NCI-H748 treated with DMSO at 0.1 percent for 48 hours (cell line): ENCODE measurements around the gene ARMC5.
A peak's percentile ranks its signal among the peaks of the same experiment; 100 is the strongest.
"Not testable (repeated sequence)": the region's sequence is repeated elsewhere in the genome, so short reads cannot be mapped to it uniquely, and the experiment has no call there.

Experiments
- DNase-seq: peaks from one replicate; lab custom pipeline; 2025; lab: John Stamatoyannopoulos, UW

Gene ARMC5

DNA sequence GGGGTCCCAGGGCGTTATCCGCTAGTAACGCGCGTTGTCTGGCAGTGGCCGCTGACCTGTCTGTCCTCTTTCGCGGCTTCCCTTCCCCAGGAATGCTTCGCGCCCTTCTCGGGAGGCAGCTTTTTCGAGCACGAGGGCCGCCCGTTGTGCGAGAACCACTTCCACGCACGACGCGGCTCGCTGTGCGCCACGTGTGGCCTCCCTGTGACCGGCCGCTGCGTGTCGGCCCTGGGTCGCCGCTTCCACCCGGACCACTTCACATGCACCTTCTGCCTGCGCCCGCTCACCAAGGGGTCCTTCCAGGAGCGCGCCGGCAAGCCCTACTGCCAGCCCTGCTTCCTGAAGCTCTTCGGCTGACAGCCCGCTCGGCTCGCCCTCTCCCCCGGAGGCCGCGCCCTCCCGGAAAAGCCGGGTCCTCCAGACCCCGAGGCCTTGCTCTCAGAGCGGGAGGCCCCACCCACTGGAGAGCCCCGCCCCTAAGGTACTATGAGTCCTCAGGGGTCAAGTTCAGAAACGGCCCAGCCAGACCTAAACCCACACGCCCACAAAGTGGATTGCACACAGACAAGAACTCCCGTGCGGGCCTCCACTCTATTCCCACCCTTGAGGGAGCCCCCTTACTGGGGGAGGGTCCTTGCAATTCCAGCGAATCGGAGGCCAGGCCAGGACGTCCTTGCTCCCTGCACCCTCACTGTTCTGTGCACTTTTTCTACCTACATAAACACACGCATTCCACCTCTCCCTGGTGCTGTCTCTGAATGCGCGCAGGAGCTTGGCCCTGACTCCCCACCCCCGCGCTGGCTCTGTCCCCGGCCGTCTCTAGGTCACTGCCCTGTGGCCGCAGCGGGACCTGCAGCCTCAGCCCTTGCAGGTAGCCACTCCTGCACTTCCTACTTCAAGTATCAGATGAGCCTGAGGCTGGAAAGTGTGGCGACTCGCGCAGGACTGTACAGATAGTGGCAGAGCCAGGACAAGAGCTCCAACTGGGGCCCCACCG, 18.2 kb downstream of the ARMC5 start:
- DNase-seq: no peak

DNA sequence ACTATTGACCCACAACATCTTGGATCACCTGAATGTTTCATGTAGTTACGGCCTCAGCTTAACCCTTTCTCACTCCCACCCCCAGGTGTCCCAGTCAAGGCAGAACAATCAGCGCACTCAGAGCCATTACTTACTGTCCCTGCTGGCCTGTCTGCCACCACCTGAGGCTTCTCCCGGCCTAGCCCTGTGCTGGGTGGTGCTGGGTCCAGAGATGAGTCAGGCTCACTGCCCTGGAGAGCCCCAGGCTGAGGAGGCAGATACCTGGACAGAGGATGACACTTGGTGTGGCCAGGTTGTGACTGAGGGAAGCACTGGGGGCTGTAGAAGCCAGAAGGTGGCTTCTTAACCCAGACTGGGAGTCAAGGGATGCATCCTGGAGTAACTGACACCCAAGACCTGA, 19.7 kb downstream of the ARMC5 start:
- DNase-seq: no peak

DNA sequence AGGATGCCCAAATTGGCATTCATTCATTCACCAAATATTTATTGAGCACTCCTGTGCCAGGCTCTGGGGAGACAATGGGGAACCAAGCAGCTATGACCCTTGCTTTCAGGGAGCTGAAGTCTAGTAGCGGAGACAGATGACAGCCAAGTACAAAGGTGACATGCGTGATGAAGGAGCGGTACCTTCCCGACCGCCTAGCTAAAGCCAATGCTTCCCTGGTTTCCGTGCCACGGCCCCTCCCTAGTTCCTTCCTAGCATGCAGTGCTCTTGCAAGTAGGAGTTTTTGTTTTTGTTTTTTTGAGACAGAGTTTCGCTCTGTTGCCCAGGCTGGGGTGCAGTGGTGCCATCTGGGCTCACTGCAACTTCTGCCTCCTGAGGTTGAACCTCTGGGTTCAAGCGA, 20.4 kb downstream of the ARMC5 start:
- no peak for DNase-seq

DNA sequence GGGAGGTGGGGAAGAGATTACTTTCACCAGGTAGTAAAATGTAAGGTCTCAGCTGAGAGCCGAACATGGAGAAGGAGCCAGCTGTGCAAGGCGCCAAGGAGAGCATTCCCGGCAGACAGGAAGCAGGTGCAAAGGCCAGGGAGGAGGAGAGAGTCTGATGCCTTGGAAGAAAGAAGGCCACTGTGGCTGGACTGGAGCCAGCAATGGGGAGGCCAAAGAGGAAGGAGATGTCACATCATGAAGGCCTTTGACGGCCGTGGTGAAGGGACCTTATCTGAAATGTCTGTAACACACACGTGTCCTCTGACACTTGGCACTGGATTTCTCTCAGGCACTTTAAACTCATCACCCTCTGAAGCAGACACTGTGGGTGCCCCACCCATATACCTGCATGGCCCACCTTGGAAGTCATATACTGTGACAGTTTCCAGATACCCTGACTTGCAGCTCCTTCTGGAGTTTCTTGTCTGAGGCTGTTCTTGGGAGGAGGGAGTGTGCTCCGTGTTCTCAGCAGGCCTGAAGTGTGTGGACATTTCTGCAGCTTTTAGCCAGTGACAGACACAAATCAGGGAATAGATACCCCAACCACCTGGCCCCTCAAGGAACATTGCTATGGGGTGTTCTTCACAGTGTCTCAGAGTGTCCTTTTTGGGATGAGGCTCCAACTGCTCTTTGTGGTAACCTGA, 21.7 kb downstream of the ARMC5 start:
- no peak for DNase-seq

DNA sequence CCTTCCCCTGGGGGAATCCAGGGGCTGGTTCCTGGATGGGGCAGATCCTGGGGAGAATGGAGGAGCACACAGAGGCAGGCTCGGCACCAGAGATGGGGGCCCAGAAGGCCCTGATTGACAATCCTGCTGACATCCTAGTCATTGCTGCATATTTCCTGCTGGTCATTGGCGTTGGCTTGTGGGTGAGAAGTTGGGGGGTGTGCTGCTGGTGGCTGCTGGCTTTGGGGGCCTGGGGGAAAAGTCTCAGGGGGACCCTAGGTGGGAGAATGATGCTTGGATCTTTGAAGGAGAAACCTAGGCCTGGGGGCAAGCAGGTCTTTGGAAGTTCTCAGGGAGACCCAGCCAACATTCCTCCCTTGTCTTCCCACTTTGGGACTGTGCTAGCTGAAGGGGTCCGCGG, 23.8 kb downstream of the ARMC5 start, which contains the start of gene SLC5A2:
TSS of gene SLC5A2 (plus strand) at position 43 of the 400 bp plus-strand sequence. CDS start at position 57, 14 bp downstream.
- DNase-seq: no peak

DNA sequence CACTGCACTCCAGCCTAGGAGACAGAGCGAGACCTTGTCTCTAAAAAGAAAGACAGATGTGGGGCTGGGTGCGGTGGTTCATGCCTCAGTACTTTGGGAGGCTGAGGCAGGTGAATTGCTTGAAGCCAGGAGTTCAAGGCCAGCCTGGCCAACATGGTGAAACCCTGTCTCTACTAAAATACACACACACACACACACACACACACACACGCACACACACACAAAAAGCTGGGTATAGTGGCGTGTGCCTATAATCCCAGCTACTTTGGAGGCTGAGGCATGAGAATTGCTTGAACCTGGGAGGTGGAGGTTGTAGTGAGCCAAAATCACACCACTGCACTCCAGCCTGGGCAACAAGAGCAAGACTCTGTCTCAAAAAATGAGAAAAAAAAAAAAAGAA, 24.7 kb downstream of the ARMC5 start:
- DNase-seq: not testable (repeated sequence)

DNA sequence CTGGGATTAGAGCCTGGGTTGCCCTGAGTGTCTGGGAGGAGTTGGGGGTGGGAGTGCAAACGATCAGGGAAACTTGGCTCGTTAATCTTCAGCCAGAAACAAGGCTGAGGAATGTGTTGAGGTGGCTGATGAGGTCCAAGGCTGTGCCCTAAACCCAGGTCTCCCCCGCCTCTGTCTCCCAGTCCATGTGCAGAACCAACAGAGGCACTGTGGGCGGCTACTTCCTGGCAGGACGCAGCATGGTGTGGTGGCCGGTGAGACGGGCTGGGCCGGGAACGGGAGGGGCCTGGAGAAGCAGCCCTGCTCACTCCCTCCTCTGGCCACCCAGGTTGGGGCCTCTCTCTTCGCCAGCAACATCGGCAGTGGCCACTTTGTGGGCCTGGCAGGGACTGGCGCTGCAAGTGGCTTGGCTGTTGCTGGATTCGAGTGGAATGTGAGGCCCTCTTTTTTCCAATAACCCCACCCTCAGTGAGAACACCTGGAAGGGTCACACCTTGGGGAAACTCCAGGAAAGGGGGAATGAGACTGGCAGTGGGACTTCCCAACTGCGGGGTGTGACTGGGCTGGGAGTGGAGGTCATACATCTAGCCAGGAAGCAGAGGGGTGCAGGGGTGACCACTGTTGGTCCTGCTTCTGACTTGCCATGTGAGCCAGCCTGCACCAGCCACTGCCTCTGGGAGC, 25.3 kb downstream of the ARMC5 start:
- no peak for DNase-seq

DNA sequence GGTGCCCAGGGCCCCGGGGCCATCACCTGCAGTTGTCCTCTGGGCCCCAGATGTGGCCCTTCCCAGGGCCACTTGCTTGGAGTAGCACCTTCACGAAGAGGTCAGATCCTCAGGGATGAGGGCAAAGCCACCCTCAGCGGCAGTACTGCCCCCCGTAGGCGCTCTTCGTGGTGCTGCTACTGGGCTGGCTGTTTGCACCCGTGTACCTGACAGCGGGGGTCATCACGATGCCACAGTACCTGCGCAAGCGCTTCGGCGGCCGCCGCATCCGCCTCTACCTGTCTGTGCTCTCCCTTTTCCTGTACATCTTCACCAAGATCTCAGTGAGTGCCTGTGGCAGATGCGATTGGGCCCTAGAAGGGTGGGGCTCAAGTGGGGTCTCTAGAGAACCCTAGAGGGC, 26.3 kb downstream of the ARMC5 start:
- DNase-seq: no peak

DNA sequence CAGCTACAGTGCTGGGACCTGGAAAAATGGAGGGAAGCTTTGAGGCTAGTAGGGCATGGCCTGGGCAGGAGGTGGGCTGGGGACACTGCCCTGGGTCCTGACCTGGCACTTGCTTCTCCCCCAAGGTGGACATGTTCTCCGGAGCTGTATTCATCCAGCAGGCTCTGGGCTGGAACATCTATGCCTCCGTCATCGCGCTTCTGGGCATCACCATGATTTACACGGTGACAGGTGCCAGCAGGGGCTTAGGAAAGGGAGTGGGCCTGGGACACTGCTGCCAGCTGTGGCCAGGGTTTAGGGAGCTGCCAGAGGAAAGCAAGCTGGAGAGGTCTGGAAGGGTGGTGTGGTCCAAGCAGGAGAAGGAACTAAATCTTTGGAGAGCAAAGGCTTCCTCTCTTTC, 26.7 kb downstream of the ARMC5 start:
- DNase-seq: no peak

DNA sequence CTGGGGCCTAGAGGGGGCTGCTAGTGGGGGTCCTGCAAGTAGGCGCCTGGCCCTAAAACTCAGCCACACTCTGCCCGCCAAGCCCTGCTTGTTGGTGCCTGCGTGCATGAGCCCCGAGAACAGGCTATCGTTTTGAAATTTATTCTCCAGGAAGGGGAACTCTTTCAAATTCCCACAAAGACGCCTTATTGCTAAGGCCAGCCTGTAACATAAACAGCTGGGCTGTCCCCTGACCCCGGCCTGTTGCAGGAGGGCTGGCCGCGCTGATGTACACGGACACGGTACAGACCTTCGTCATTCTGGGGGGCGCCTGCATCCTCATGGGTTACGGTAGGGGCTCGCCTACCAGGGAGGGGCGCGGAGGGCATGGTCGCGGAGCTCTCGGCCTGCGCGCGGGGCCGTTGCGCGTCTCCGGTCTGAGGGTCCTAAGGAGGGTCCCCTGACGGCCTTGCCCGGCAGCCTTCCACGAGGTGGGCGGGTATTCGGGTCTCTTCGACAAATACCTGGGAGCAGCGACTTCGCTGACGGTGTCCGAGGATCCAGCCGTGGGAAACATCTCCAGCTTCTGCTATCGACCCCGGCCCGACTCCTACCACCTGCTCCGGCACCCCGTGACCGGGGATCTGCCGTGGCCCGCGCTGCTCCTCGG, 27.9 kb downstream of the ARMC5 start:
- no peak for DNase-seq

DNA sequence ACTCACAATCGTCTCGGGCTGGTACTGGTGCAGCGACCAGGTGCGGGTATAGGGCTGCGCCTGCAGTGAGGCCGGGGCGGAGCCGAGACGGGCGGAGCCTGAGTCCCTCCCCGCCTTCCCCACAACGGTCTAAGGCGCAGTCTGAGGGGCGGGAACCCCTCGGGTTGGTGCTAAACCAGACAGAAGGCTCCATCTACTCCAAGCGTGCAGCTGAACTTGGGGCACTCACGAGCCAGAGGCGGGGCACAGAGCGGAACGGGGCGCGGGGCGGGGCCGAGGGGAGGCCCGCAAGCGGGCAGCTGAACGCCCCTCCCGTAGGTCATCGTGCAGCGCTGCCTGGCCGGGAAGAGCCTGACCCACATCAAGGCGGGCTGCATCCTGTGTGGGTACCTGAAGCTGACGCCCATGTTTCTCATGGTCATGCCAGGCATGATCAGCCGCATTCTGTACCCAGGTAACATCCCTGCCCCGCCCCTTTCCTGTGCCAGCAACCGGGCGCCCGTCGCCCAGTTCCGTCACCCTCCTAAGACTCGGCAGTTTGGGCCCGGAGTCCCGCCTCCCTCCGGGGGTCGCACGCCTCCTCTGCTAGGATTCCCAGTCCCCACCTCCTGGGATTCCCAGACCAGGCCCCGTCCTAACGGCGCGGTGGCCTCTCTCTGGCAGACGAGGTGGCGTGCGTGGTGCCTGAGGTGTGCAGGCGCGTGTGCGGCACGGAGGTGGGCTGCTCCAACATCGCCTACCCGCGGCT, 28.6 kb downstream of the ARMC5 start:
- peak; percentile 43 for DNase-seq

DNA sequence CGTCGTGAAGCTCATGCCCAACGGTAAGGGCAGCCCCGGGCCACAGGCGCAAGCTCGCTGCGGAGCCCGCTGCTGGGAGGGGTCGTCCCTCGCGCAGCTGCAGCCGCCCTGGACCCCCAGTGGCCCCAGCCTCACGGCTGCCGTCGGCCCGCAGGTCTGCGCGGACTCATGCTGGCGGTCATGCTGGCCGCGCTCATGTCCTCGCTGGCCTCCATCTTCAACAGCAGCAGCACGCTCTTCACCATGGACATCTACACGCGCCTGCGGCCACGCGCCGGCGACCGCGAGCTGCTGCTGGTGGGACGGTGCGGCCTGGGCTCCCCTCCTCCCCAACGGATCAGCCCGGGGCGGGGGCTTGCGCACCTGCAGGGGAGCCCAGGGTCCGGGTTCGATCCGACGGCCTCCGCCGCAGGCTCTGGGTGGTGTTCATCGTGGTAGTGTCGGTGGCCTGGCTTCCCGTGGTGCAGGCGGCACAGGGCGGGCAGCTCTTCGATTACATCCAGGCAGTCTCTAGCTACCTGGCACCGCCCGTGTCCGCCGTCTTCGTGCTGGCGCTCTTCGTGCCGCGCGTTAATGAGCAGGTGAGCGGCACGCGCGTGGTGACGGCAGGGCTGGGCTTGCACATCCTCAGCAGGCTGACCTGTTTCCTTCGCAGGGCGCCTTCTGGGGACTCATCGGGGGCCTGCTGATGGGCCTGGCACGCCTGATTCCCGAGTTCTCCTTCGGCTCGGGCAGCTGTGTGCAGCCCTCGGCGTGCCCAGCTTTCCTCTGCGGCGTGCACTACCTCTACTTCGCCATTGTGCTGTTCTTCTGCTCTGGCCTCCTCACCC, 29.4 kb downstream of the ARMC5 start:
- no peak for DNase-seq

DNA sequence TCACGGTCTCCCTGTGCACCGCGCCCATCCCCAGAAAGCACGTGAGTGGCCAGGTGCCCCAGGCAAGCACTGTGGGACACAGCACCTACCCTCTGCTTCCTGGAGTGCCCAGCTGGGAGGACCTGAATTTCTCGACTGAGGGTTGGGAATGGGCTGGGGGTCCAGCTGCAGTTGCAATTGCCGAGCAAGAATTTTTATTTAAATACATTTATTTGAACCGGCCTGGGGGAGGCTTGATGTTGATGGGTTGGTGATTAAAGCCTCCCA, 29.9 kb downstream of the ARMC5 start:
- no peak for DNase-seq

DNA sequence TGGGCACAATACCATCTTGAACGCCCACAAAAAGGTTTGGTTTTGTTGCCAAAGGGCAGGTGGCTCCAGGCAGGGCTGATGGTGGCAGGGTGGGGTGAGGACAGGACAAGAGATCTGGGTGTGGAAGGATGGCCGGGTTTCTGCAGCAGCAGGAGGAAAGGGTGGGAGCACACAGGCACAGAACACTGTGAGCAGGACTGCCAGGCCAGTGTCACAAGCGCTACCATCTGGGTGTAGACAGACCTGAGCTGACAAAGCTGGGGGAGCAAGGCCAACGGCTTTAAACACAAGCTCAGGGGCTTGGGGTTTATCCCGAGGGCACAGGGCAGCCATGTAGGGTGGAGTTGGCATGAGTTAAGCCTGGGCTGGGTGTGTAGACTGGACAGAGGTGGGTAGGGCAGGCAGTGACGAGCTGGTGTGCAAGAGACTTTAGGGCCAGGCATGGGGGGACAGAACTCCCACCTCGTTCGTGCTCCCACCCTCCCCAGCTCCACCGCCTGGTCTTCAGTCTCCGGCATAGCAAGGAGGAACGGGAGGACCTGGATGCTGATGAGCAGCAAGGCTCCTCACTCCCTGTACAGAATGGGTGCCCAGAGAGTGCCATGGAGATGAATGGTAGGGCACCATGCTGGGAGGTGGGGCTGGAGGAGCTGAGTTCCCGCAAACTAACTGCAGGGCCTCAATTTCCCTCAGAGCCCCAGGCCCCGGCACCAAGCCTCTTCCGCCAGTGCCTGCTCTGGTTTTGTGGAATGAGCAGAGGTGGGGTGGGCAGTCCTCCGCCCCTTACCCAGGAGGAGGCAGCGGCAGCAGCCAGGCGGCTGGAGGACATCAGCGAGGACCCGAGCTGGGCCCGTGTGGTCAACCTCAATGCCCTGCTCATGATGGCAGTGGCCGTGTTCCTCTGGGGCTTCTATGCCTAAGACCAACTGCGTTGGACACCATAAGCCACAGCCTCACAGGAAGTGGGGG, 30.6 kb downstream of the ARMC5 start:
- DNase-seq: no peak

DNA sequence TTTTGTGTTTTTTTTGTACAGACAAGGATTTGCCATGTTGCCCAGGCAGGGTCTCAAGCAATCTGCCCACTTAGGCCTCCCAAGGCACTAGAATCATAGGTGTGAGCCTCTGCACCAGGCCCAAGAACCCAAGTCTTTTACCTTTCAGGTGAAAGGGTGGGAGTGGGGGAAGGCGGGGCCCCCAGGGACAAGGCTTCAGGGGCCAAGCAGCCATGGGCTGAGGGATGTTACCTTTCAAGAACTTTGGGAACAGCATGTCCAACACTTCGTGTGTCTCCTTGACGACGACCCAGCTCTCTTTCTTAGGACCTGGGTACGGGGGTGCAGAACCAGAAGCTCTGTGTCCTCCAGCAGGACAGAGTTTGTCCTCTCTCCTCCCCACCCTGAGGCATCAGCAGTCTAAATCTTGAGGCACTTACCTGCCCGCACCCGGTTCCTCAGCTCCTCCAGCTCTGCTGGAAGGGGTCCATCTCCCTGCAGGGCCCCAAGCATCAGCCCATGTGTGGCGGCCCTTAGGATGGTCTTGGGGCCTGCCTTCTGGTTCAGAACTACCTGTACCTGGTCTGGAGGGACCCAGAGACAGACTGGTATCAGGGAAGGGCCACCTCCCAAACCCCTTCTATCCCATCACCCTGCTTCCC, 32.6 kb downstream of the ARMC5 start:
- DNase-seq: no peak

DNA sequence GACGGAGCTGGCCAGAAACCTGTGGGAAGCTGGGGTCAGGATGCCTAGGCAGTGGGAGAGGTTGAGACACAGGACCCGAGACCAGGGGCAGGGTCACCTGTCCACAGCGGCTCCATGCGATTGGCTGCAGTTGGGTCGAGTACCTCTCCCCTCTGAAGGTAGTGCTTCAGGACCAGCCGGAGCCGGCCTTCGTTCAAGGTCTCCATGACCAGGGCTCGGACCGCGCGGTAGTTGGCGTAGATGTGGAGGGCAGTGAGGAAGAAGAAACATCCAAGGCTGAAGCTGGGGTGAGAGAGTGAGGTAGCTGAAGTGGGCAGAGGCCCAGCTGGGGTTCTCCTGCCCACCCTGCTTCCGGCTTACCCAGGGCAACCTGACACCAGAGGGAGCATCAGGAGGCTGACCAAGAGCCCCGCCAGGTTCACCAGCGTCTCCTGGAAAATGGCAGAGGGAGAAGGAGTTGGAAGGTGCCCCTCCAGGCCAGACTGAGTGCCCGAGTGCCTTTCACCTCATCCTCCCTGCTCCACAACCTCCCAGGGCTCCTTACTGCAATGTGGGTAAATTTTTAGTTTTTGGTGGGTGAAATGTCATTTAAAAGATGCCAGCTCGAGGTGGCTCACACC, 34.3 kb downstream of the ARMC5 start:
- DNase-seq: no peak

DNA sequence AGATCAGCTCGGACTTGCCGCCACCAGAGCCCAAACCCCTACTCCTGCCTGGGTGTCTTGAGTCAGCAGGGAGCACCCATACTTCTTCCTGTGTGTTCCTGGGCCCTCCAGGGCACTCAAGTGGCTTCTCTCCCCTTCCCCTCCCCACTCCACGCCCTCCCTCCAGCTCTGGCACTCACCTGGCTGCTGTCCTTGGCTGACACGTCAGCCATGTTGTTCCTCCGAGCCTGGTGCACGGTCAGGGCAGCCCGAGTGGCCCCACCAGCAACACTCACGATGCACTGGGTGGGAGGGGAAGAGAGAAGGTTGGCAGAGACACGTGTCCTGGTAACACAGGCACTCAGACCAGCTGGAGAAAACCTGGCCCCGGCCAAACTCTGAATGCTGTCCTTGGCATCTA, 37.4 kb downstream of the ARMC5 start:
- DNase-seq: no peak

DNA sequence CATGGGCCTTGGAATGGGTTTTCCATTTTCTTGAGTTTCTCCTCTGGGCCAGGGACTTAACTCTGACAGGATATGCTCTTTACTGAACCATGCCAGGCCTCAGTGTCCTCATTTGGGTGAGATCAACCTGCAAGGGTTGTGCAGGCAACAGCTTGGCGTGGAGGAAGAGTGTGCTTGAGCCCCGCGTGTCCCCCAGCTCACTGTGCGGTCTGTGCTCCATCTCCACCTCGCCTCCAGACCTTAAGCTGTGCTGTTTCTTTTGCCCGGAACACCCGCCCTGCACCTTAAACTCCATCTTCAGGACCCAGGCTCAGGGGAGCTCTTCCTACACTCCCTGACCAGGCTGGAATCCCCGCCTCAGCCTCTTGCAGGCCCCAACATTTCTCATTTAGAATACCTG, 39.2 kb downstream of the ARMC5 start:
- no peak for DNase-seq

DNA sequence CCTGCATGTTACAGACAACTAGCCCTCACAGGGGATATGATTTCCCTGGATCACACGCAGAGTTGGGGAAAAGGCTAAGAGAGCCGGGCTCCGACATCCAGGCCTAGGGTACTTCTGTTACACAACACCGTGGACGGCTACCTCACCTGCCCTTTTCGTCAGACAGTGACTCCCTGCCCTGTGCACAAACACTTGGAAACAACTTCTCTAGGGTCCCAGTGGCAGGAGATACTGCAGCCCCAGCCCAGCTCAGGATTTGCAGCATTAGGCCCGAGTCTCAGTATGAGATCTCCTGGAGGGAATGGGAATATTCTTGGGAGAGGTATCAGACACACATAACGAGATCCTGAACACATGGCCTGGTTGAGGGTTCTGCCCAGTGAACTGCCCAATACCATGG, 40.6 kb downstream of the ARMC5 start:
- no peak for DNase-seq
